ENCODE measurements around the gene PCDHGB3. TPM values are rescaled to one million over a fixed set of nuclear protein-coding genes. Genes with fewer than 3 reads are reported as not detected.
"Not testable (repeated sequence)": the region's sequence is repeated elsewhere in the genome, so short reads cannot be mapped to it uniquely, and the experiment has no call there.

Gene PCDHGB3
- total and polyA plus RNA-seq, 4 experiments from 2014 or later: 0.50 to 0.76 TPM; not detected in 2

GRCh38 chr5:141392429-141393198 lies 22.6 kb downstream of the PCDHGB3 start, which contains the start of gene PCDHGA8:
TSS of gene PCDHGA8 (plus strand) at chr5:141392633. CDS start at chr5:141392814, 181 bp downstream.
- peaks cover 7 to 72% (median 61%) of the 10 kb centered on the region in 8 donors for H3K9me3 Mint-ChIP-seq
- no peak within 1 kb of the TSS for H3K27ac Mint-ChIP-seq
- POLR2A ChIA-PET (ENCODE audit: partially characterized antibody): no interaction called here
- peaks cover 0 to 4% (median 2%) of the 10 kb centered on the region in 4 donors for H3K4me1 Mint-ChIP-seq
- Histone ChIP-seq H3K27me3 (ENCODE audit: insufficient read depth, low read length) (peaks cover 18% of the 10 kb centered on the region), H3K4me1 (ENCODE audit: insufficient read depth, low read length) (no peaks in the 10 kb centered on the region), H3K9me3 (ENCODE audit: control insufficient read depth in 1 of 2, low read length in 2 of 2) (no peaks in the 10 kb centered on the region), H3K36me3 (ENCODE audit: insufficient read depth, low read length) (no peaks in the 10 kb centered on the region), H3K27ac (ENCODE audit: low read depth, low read length) (no peak within 1 kb of the TSS), H3K4me3 (ENCODE audit: low read length in 2 of 2) (no peak within 1 kb of the TSS)
- peaks cover 43% of the 10 kb centered on the region in 2 donors for H3K27me3 Mint-ChIP-seq
- DNase-seq: no peak
- CTCF ChIA-PET (ENCODE audit: partially characterized antibody): interaction anchor here (0.8 to 1.1 kb wide), 2 partner anchors 14 to 121 kb away, joined by 3 to 4 read pairs; no protein-coding TSS in a partner anchor
- intact Hi-C loops (cut with micrococcal nuclease): no loop called here
- H3K36me3 Mint-ChIP-seq: peaks cover 7 to 11% of the 10 kb centered on the region in 2 donors
- peak within 1 kb of the TSS in 2 of 8 donors; percentile 1 to 17 for H3K4me3 Mint-ChIP-seq

GRCh38 chr5:141393267-141393666 lies 23.2 kb downstream of the PCDHGB3 start:
- Mint-ChIP-seq H3K36me3 (peaks cover 7 to 11% of the 10 kb centered on the region in 2 donors), H3K9me3 (peaks cover 7 to 70% (median 62%) of the 10 kb centered on the region in 8 donors), H3K27me3 (peaks cover 41% of the 10 kb centered on the region in 2 donors), H3K4me3 (peak overlapping the region in 1 of 8 donors; percentile 17), H3K4me1 (peaks cover 0 to 3% (median 2%) of the 10 kb centered on the region in 4 donors), H3K27ac (no peak overlapping the region)
- H3K4me3 ChIP-seq (ENCODE audit: low read length in 2 of 2): no peak overlapping the region
- ChIA-PET POLR2A (ENCODE audit: partially characterized antibody) (no interaction called here), CTCF (ENCODE audit: partially characterized antibody) (interaction anchor here (0.8 to 1.1 kb wide), 2 partner anchors 13 to 121 kb away, joined by 3 to 4 read pairs; no protein-coding TSS in a partner anchor)
- H3K4me1 ChIP-seq (ENCODE audit: insufficient read depth, low read length): no peaks in the 10 kb centered on the region
- H3K36me3 ChIP-seq (ENCODE audit: insufficient read depth, low read length): no peaks in the 10 kb centered on the region
- no peak overlapping the region for H3K27ac ChIP-seq (ENCODE audit: low read depth, low read length)
- intact Hi-C loops (cut with micrococcal nuclease): no loop called here
- H3K9me3 ChIP-seq (ENCODE audit: control insufficient read depth in 1 of 2, low read length in 2 of 2): no peaks in the 10 kb centered on the region
- DNase-seq: no peak
- peaks cover 18% of the 10 kb centered on the region for H3K27me3 ChIP-seq (ENCODE audit: insufficient read depth, low read length)

GRCh38 chr5:141394401-141395187 lies 24.6 kb downstream of the PCDHGB3 start:
- DNase-seq; H3K27ac Mint-ChIP-seq; H3K4me3 ChIP-seq (ENCODE audit: low read length in 2 of 2); H3K36me3 ChIP-seq (ENCODE audit: insufficient read depth, low read length); H3K4me1 Mint-ChIP-seq; H3K9me3 ChIP-seq (ENCODE audit: control insufficient read depth in 1 of 2, low read length in 2 of 2); intact Hi-C loops (cut with micrococcal nuclease); H3K4me1 ChIP-seq (ENCODE audit: insufficient read depth, low read length); H3K36me3 Mint-ChIP-seq; H3K4me3 Mint-ChIP-seq; POLR2A ChIA-PET (ENCODE audit: partially characterized antibody); H3K27ac ChIP-seq (ENCODE audit: low read depth, low read length): not testable (repeated sequence)
- Mint-ChIP-seq H3K27me3 (peaks cover 43 to 45% of the 10 kb centered on the region in 2 donors), H3K9me3 (peaks cover 3 to 71% (median 62%) of the 10 kb centered on the region in 8 donors)
- peaks cover 15% of the 10 kb centered on the region for H3K27me3 ChIP-seq (ENCODE audit: insufficient read depth, low read length)
- CTCF ChIA-PET (ENCODE audit: partially characterized antibody): interaction anchor here (1.0 to 3.7 kb wide), 2 partner anchors 19 to 164 kb away, joined by 7 to 16 read pairs; partner anchors contain the start of gene PCDHGA10

GRCh38 chr5:141397756-141398551 lies 27.9 kb downstream of the PCDHGB3 start, which contains the start of gene PCDHGB5:
TSS of gene PCDHGB5 (plus strand) at chr5:141397947. CDS start at chr5:141398128, 181 bp downstream.
- Mint-ChIP-seq H3K27ac (peak within 1 kb of the TSS in 1 of 7 donors; percentile 19), H3K9me3 (peaks cover 2 to 62% (median 52%) of the 10 kb centered on the region in 8 donors), H3K4me3 (peak within 1 kb of the TSS in 7 of 8 donors; percentile 21 to 72 (median 44)), H3K36me3 (peaks cover 11 to 12% of the 10 kb centered on the region in 2 donors), H3K27me3 (peaks cover 42 to 49% of the 10 kb centered on the region in 2 donors)
- H3K27ac ChIP-seq (ENCODE audit: low read depth, low read length); H3K4me1 Mint-ChIP-seq; H3K9me3 ChIP-seq (ENCODE audit: control insufficient read depth in 1 of 2, low read length in 2 of 2); H3K4me1 ChIP-seq (ENCODE audit: insufficient read depth, low read length); POLR2A ChIA-PET (ENCODE audit: partially characterized antibody); H3K36me3 ChIP-seq (ENCODE audit: insufficient read depth, low read length); intact Hi-C loops (cut with micrococcal nuclease); H3K4me3 ChIP-seq (ENCODE audit: low read length in 2 of 2): not testable (repeated sequence)
- peaks cover 10% of the 10 kb centered on the region for H3K27me3 ChIP-seq (ENCODE audit: insufficient read depth, low read length)
- CTCF ChIA-PET (ENCODE audit: partially characterized antibody): interaction anchor here (1.2 to 3.7 kb wide), 3 partner anchors 16 to 166 kb away, joined by 4 to 16 read pairs (median 9); partner anchors contain the start of gene PCDHGA10
- DNase-seq: peak in 3 of 5 donors; percentile 38 to 41 (median 39)

GRCh38 chr5:141398608-141399007 lies 28.6 kb downstream of the PCDHGB3 start:
- CTCF ChIA-PET (ENCODE audit: partially characterized antibody): interaction anchor here (2.1 kb wide), 1 partner anchor 165 kb away, joined by 9 read pairs; no protein-coding TSS in a partner anchor
- no peak overlapping the region for H3K4me3 ChIP-seq (ENCODE audit: low read length in 2 of 2)
- peaks cover 10% of the 10 kb centered on the region for H3K27me3 ChIP-seq (ENCODE audit: insufficient read depth, low read length)
- H3K9me3 ChIP-seq (ENCODE audit: control insufficient read depth in 1 of 2, low read length in 2 of 2): peaks cover 0 to 4% of the 10 kb centered on the region in 2 donors
- H3K36me3 ChIP-seq (ENCODE audit: insufficient read depth, low read length): no peaks in the 10 kb centered on the region
- no peak overlapping the region for H3K27ac ChIP-seq (ENCODE audit: low read depth, low read length)
- Mint-ChIP-seq H3K27ac (peak overlapping the region in 1 of 7 donors; percentile 19), H3K27me3 (peaks cover 39 to 53% of the 10 kb centered on the region in 2 donors), H3K9me3 (peaks cover under 1 to 62% (median 53%) of the 10 kb centered on the region in 8 donors), H3K4me1 (peaks cover 0 to 4% (median 0%) of the 10 kb centered on the region in 4 donors), H3K36me3 (peaks cover 9 to 12% of the 10 kb centered on the region in 2 donors), H3K4me3 (peak overlapping the region in 2 of 8 donors; percentile 6 to 29)
- DNase-seq: no peak
- intact Hi-C loops (cut with micrococcal nuclease): no loop called here
- no peaks in the 10 kb centered on the region for H3K4me1 ChIP-seq (ENCODE audit: insufficient read depth, low read length)
- POLR2A ChIA-PET (ENCODE audit: partially characterized antibody): no interaction called here

GRCh38 chr5:141399555-141400258 lies 29.7 kb downstream of the PCDHGB3 start:
- DNase-seq: no peak
- H3K27me3 ChIP-seq (ENCODE audit: insufficient read depth, low read length): peaks cover 10% of the 10 kb centered on the region
- Mint-ChIP-seq H3K4me1 (peaks cover 0 to 4% (median 0%) of the 10 kb centered on the region in 4 donors), H3K27ac (no peak overlapping the region), H3K27me3 (peaks cover 46 to 56% of the 10 kb centered on the region in 2 donors), H3K4me3 (no peak overlapping the region), H3K36me3 (peaks cover 8 to 9% of the 10 kb centered on the region in 2 donors), H3K9me3 (peaks cover 4 to 62% (median 53%) of the 10 kb centered on the region in 8 donors)
- CTCF ChIA-PET (ENCODE audit: partially characterized antibody): no interaction called here
- POLR2A ChIA-PET (ENCODE audit: partially characterized antibody): no interaction called here
- no peaks in the 10 kb centered on the region for H3K4me1 ChIP-seq (ENCODE audit: insufficient read depth, low read length)
- no peak overlapping the region for H3K4me3 ChIP-seq (ENCODE audit: low read length in 2 of 2)
- peaks cover 0 to 4% of the 10 kb centered on the region in 2 donors for H3K9me3 ChIP-seq (ENCODE audit: control insufficient read depth in 1 of 2, low read length in 2 of 2)
- no peak overlapping the region for H3K27ac ChIP-seq (ENCODE audit: low read depth, low read length)
- intact Hi-C loops (cut with micrococcal nuclease): no loop called here
- no peaks in the 10 kb centered on the region for H3K36me3 ChIP-seq (ENCODE audit: insufficient read depth, low read length)

Data from CD4-positive, alpha-beta memory T cell (primary cell).